HepG2 (cell line): ENCODE results near the gene CLEC18C. TPM values are rescaled to one million over a fixed set of nuclear protein-coding genes. Genes with fewer than 3 reads are reported as not detected.

ENCODE experiments used
- KDM5B ChIP-seq: sonication (generic); formaldehyde crosslinking; IDR thresholded peaks from 2 replicates; pipeline ENCODE4 v1.4.0; 2020; ENCODE audit warnings: missing genetic modification reagents, mild to moderate bottlenecking, borderline replicate concordance
- MAX ChIP-seq: IDR thresholded peaks from 2 replicates; pipeline ENCODE4 v1.6.1; 2012; ENCODE audit warnings: inconsistent platforms
- PBX3 ChIP-seq: sonication (generic); formaldehyde crosslinking; IDR thresholded peaks from 2 replicates; pipeline ENCODE4 v1.8.1; 2023; ENCODE audit warnings: missing genetic modification reagents, inconsistent platforms, borderline replicate concordance
- PRDM15 ChIP-seq: sonication (generic); formaldehyde crosslinking; IDR thresholded peaks from 2 replicates; pipeline ENCODE4 v1.4.0; 2020; ENCODE audit warnings: missing genetic modification reagents
- PRMT3 ChIP-seq: sonication (generic); formaldehyde crosslinking; IDR thresholded peaks from 2 replicates; pipeline ENCODE4 v1.8.1; 2022; ENCODE audit warnings: low read depth, mild to moderate bottlenecking, moderate library complexity, missing genetic modification reagents, borderline replicate concordance
- RERE ChIP-seq: IDR thresholded peaks from 2 replicates; pipeline ENCODE4 v1.6.1; 2016; ENCODE audit warnings: low read depth, missing genetic modification reagents, missing compliant biosample characterization
- SMAD3 ChIP-seq: sonication (generic); formaldehyde crosslinking; IDR thresholded peaks from 2 replicates; pipeline ENCODE4 v1.4.0; 2020; ENCODE audit warnings: missing genetic modification reagents
- TRIM22 ChIP-seq: fragments of 450-650 bp; IDR thresholded peaks from 2 replicates; pipeline ENCODE4 v1.6.1; 2017
- ZFP1 ChIP-seq: IDR thresholded peaks from 2 replicates; pipeline ENCODE4 v1.6.1; 2016
- ZNF276 ChIP-seq: sonication (generic); formaldehyde crosslinking; IDR thresholded peaks from 2 replicates; pipeline ENCODE4 v1.4.0; 2020; ENCODE audit warnings: mild to moderate bottlenecking, low read depth, missing genetic modification reagents
- ZNF431 ChIP-seq: sonication (generic); formaldehyde crosslinking; IDR thresholded peaks from 2 replicates; pipeline ENCODE4 v1.9.0; 2022; ENCODE audit warnings: missing genetic modification reagents, low read depth, mild to moderate bottlenecking, borderline replicate concordance
- ZNF530 ChIP-seq: sonication (generic); formaldehyde crosslinking; IDR thresholded peaks from 2 replicates; pipeline ENCODE4 v1.5.0; 2020; ENCODE audit warnings: low read depth, mild to moderate bottlenecking, missing genetic modification reagents
- ZNF772 ChIP-seq: sonication (generic); formaldehyde crosslinking; IDR thresholded peaks from 2 replicates; pipeline ENCODE4 v1.5.0; 2020; ENCODE audit warnings: mild to moderate bottlenecking, missing genetic modification reagents
- ZNF891 ChIP-seq: sonication (generic); formaldehyde crosslinking; IDR thresholded peaks from 2 replicates; pipeline ENCODE4 v1.5.0; 2020; ENCODE audit warnings: mild to moderate bottlenecking, missing genetic modification reagents
- polyA plus RNA-seq, 8 experiments: library from polyadenylated mRNA; depleted of rRNA in 3 of 8; stranded (reverse) in 7 of 8; unstranded in 1 of 8; fragments of >200 nt; fragmentation: Illumina TruSeq in 4 of 8; extraction: Trizol in 4 of 8; gene quantifications; 2 replicates each; pipeline versions ENCODE4 v1.2.1 to v1.2.3, GENCODE V29; 2011 to 2016; ENCODE audit warnings: low read depth in 4 of 8, missing spikeins in 1 of 8, mixed read lengths in 1 of 8; ENCODE audit not compliant: insufficient read depth in 1 of 8
- total RNA-seq, 5 experiments: library from RNA; depleted of rRNA; stranded (reverse); fragments of >200 nt; fragmentation: Illumina TruSeq; extraction: Trizol; gene quantifications; 2 replicates each; pipeline ENCODE4 v1.2.3, GENCODE V29; 2016; ENCODE audit warnings: low read depth in 1 of 5

Gene CLEC18C
- total and polyA plus RNA-seq, 2 of the 13 experiments (the other 11 are each of a cell fraction or from before 2014, with no cell fraction given), result 0.15 to 0.29 TPM

GRCh38 chr16:70157477-70158260 lies 15.9 kb upstream of the CLEC18C start (continued):
- TF ChIP-seq ZNF276 (CRISPR knock-in tag) (no peak; the same call in 1 of the 2 replicates), TRIM22 (no peak), KDM5B (CRISPR knock-in tag) (peak; percentile 58; the same call in 1 of the 2 replicates), ZNF431 (CRISPR knock-in tag) (peak; percentile 89), ZNF772 (CRISPR knock-in tag) (peak; percentile 93), PRDM15 (CRISPR knock-in tag) (no peak; the same call in 1 of the 2 replicates), MAX (peak; percentile 76), ZNF530 (no peak), RERE (peak; percentile 45; the same call in 1 of the 2 replicates), PBX3 (no peak), SMAD3 (CRISPR knock-in tag) (peak; percentile 82), ZFP1 (CRISPR knock-in tag) (no peak), PRMT3 (CRISPR knock-in tag) (peak; percentile 82; the same call in 1 of the 2 replicates), ZNF891 (no peak)
